ENCODE measurements around the gene ACTL6B. TPM values are rescaled to one million over a fixed set of nuclear protein-coding genes. Genes with fewer than 3 reads are reported as not detected.

The ACTL6B gene
- not detected in 5 replicates for total RNA-seq (2022; extraction: Qiagen RNA extraction; ENCODE audit: low read depth)

GRCh38 chr7:100655908-100656674 lies at the start of gene ACTL6B:
ACTL6B (minus strand) TSS chr7:100656448; CDS start chr7:100656354, 94 bp downstream.

GRCh38 chr7:100694098-100694745 lies 38.0 kb upstream of the ACTL6B start, which contains the start of gene GIGYF1:
GIGYF1 (minus strand) TSS chr7:100694250; CDS start chr7:100688238, 6,012 bp downstream.

GRCh38 chr7:100673302-100673941 lies 17.2 kb upstream of the ACTL6B start, which contains the start of gene GNB2:
GNB2 (plus strand) TSS chr7:100673740; CDS start chr7:100676266, 2,526 bp downstream.

GRCh38 chr7:100641463-100641859 lies 14.8 kb downstream of the ACTL6B start, which contains the start of gene TFR2:
TFR2 (minus strand) TSS chr7:100641552; CDS start chr7:100641509, 43 bp downstream.

GRCh38 chr7:100611983-100612729 lies 44.1 kb downstream of the ACTL6B start, which contains the start of gene MOSPD3:
MOSPD3 (plus strand) TSS chr7:100612540; CDS start chr7:100612792, 252 bp downstream.

Other genes starting within 250 kb of the ACTL6B start
- 1.1 to 1.6 TPM (median 1.2 TPM) in 5 replicates for gene ZCWPW1, start 227.7 kb downstream of the ACTL6B start, total RNA-seq (2022; extraction: Qiagen RNA extraction; ENCODE audit: low read depth)
- gene MEPCE, start 226.6 kb downstream of the ACTL6B start, total RNA-seq (2022; extraction: Qiagen RNA extraction; ENCODE audit: low read depth): 32.4 to 45.9 TPM (median 39.6 TPM) in 5 replicates
- 38.1 to 56.4 TPM (median 50.9 TPM) in 5 replicates for gene PPP1R35, start 220.0 kb downstream of the ACTL6B start, total RNA-seq (2022; extraction: Qiagen RNA extraction; ENCODE audit: low read depth)
- gene SPACDR, start 192.2 kb downstream of the ACTL6B start, total RNA-seq (2022; extraction: Qiagen RNA extraction; ENCODE audit: low read depth): 0.65 to 1.3 TPM (median 0.70 TPM) in 5 replicates
- 37.3 to 47.4 TPM (median 46.6 TPM) in 5 replicates for gene TSC22D4, start 177.2 kb downstream of the ACTL6B start, total RNA-seq (2022; extraction: Qiagen RNA extraction; ENCODE audit: low read depth)
- 2.8 to 3.5 TPM (median 3.3 TPM) in 5 replicates for gene NYAP1, start 172.5 kb downstream of the ACTL6B start, total RNA-seq (2022; extraction: Qiagen RNA extraction; ENCODE audit: low read depth)
- gene AGFG2, start 117.2 kb downstream of the ACTL6B start, total RNA-seq (2022; extraction: Qiagen RNA extraction; ENCODE audit: low read depth): 16.6 to 27.4 TPM (median 25.2 TPM) in 5 replicates
- gene SAP25, start 82.5 kb downstream of the ACTL6B start, total RNA-seq (2022; extraction: Qiagen RNA extraction; ENCODE audit: low read depth): 0.24 to 0.64 TPM (median 0.50 TPM) in 5 replicates
- 12.2 to 17.6 TPM (median 15.0 TPM) in 5 replicates for gene LRCH4, start 70.3 kb downstream of the ACTL6B start, total RNA-seq (2022; extraction: Qiagen RNA extraction; ENCODE audit: low read depth)
- 0.15 to 0.51 TPM (median 0.34 TPM) in 5 replicates for gene FBXO24, start 70.1 kb downstream of the ACTL6B start, total RNA-seq (2022; extraction: Qiagen RNA extraction; ENCODE audit: low read depth)
- 8.2 to 11.8 TPM (median 9.0 TPM) in 5 replicates for gene PCOLCE, start 54.1 kb downstream of the ACTL6B start, total RNA-seq (2022; extraction: Qiagen RNA extraction; ENCODE audit: low read depth)
- gene MOSPD3, start 43.9 kb downstream of the ACTL6B start, total RNA-seq (2022; extraction: Qiagen RNA extraction; ENCODE audit: low read depth): 18.2 to 22.7 TPM (median 20.0 TPM) in 5 replicates
- 1.9 to 3.3 TPM (median 2.7 TPM) in 5 replicates for gene TFR2, start 14.9 kb downstream of the ACTL6B start, total RNA-seq (2022; extraction: Qiagen RNA extraction; ENCODE audit: low read depth)
- 178 to 259 TPM (median 248 TPM) in 5 replicates for gene GNB2, start 17.3 kb upstream of the ACTL6B start, total RNA-seq (2022; extraction: Qiagen RNA extraction; ENCODE audit: low read depth)
- 11.4 to 18.2 TPM (median 17.6 TPM) in 5 replicates for gene GIGYF1, start 37.8 kb upstream of the ACTL6B start, total RNA-seq (2022; extraction: Qiagen RNA extraction; ENCODE audit: low read depth)
- gene POP7, start 49.7 kb upstream of the ACTL6B start, total RNA-seq (2022; extraction: Qiagen RNA extraction; ENCODE audit: low read depth): 80.2 to 95.5 TPM (median 88.2 TPM) in 5 replicates
- gene EPO, start 64.0 kb upstream of the ACTL6B start, total RNA-seq (2022; extraction: Qiagen RNA extraction; ENCODE audit: low read depth): 0.09 TPM in 1 of 5 replicates, not detected in the others
- not detected in 5 replicates for gene ZAN, start 77.1 kb upstream of the ACTL6B start, total RNA-seq (2022; extraction: Qiagen RNA extraction; ENCODE audit: low read depth)
- 38.5 to 44.1 TPM (median 42.9 TPM) in 5 replicates for gene EPHB4, start 171.1 kb upstream of the ACTL6B start, total RNA-seq (2022; extraction: Qiagen RNA extraction; ENCODE audit: low read depth)
- gene SLC12A9, start 196.3 kb upstream of the ACTL6B start, total RNA-seq (2022; extraction: Qiagen RNA extraction; ENCODE audit: low read depth): 11.1 to 17.1 TPM (median 15.8 TPM) in 5 replicates
- gene TRIP6, start 210.9 kb upstream of the ACTL6B start, total RNA-seq (2022; extraction: Qiagen RNA extraction; ENCODE audit: low read depth): 41.9 to 53.9 TPM (median 52.7 TPM) in 5 replicates
- gene SRRT, start 218.7 kb upstream of the ACTL6B start, total RNA-seq (2022; extraction: Qiagen RNA extraction; ENCODE audit: low read depth): 120 to 140 TPM (median 134 TPM) in 5 replicates
- 3.9 to 6.9 TPM (median 5.1 TPM) in 5 replicates for gene UFSP1, start 233.3 kb upstream of the ACTL6B start, total RNA-seq (2022; extraction: Qiagen RNA extraction; ENCODE audit: low read depth)
- gene ACHE, start 239.4 kb upstream of the ACTL6B start, total RNA-seq (2022; extraction: Qiagen RNA extraction; ENCODE audit: low read depth): 2.2 to 3.0 TPM (median 2.8 TPM) in 5 replicates